Parathyroid adenoma (tissue), 2 donors: ENCODE measurements around the gene PRRT1.
A peak's percentile ranks its signal among the peaks of the same experiment; 100 is the strongest.

Source experiments
- H2AFZ ChIP-seq: fragments of 300-600 bp; sonication (generic); one replicate; pipeline ENCODE4 v1.7.0; 2017; ENCODE audit warnings: antibody characterized with exemption, mild to moderate bottlenecking
- H3K27ac ChIP-seq: fragments of 300-600 bp; sonication (generic); one replicate; pipeline ENCODE4 v1.7.0; 2017
- H3K27me3 ChIP-seq: fragments of 300-600 bp; sonication (generic); one replicate; pipeline ENCODE4 v1.7.0; 2017; ENCODE audit warnings: low read length; ENCODE audit not compliant: control insufficient read depth, insufficient read depth
- H3K36me3 ChIP-seq: fragments of 300-600 bp; sonication (generic); one replicate; pipeline ENCODE4 v1.7.0; 2017; ENCODE audit warnings: low read length; ENCODE audit not compliant: control insufficient read depth, insufficient read depth
- H3K4me1 ChIP-seq: fragments of 300-600 bp; sonication (generic); one replicate; pipeline ENCODE4 v1.7.0; 2017; ENCODE audit warnings: control low read depth
- H3K4me2 ChIP-seq: fragments of 300-600 bp; sonication (generic); one replicate; pipeline ENCODE4 v1.7.0; 2017; ENCODE audit warnings: low read length
- H3K4me3 ChIP-seq: fragments of 300-600 bp; sonication (generic); one replicate; pipeline ENCODE4 v1.7.0; 2017; ENCODE audit warnings: low read depth, low read length
- H3K79me2 ChIP-seq: fragments of 300-600 bp; sonication (generic); one replicate; pipeline ENCODE4 v1.7.0; 2017; ENCODE audit warnings: control low read depth
- H3K9ac ChIP-seq: fragments of 300-600 bp; sonication (generic); one replicate; pipeline ENCODE4 v1.7.0; 2017; ENCODE audit warnings: mild to moderate bottlenecking
- H3K9me3 ChIP-seq: fragments of 300-600 bp; sonication (generic); one replicate; pipeline ENCODE4 v1.7.0; 2017; ENCODE audit warnings: low read length; ENCODE audit not compliant: control insufficient read depth
- TF ChIP-seq, protein P1 (sequence below): fragments of 300-600 bp; sonication (generic); IDR thresholded peaks from one replicate; pipeline ENCODE4 v1.7.0; 2017; ENCODE audit warnings: antibody characterized with exemption, mild to moderate bottlenecking
- donor health status: primary hyperparathyroidism.

PRRT1 gene

DNA sequence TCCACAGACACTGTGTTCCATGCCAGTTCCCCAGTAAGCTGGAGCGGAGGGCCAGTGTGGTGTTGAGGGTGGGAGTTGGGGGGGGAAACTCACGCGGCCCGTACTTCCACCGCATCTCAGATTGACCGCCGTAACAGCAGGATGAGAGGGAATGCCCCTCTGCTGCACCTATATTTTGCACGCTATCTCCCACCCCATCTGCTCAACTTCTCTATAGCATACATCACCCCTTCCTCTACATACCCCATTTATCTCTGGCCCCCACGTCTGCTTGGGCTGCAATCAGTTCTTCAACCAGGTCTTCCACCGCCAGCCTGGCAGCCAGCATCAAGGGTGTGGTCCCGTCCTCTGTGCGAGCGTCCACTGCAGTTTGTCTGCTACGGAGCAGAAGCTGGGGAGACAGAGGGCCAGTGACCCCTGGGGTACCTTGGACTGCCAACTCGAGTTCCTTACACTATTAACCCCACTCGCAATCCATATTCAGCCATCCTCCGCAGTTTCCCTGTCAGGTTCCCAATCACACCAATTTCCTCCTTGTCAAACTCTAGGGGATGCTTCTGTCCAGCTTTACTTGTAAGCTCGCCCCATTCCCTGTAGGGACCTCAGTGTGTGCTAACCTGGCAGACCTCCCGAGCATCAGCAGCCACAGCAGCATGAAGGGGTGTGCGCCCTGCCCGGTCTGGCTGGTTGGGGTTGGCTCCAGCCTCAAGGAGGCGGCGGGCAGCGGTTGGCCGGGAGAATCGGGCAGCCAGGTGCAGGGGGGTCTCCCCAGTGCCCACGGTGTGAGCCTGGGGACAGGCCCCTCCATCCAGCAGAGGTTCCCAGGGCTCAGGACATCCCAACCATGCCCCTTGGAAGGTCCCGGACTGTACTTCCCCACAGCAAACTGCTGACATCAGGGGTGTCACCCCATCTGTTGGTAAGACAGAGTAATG is 45.2 kb upstream of the PRRT1 start:
- Histone ChIP-seq H3K27me3 (no peaks in the 10 kb centered on the region), H3K4me1 (no peaks in the 10 kb centered on the region), H3K4me3 (peak overlapping the region; percentile 82), H3K27ac (peak overlapping the region; percentile 98), H3K4me2 (peak overlapping the region; percentile 92), H3K9me3 (no peaks in the 10 kb centered on the region), H3K36me3 (no peaks in the 10 kb centered on the region), H3K79me2 (no peaks in the 10 kb centered on the region), H2AFZ (peak overlapping the region; percentile 93), H3K9ac (peak overlapping the region; percentile 94)
- TF ChIP-seq, protein P1, sequence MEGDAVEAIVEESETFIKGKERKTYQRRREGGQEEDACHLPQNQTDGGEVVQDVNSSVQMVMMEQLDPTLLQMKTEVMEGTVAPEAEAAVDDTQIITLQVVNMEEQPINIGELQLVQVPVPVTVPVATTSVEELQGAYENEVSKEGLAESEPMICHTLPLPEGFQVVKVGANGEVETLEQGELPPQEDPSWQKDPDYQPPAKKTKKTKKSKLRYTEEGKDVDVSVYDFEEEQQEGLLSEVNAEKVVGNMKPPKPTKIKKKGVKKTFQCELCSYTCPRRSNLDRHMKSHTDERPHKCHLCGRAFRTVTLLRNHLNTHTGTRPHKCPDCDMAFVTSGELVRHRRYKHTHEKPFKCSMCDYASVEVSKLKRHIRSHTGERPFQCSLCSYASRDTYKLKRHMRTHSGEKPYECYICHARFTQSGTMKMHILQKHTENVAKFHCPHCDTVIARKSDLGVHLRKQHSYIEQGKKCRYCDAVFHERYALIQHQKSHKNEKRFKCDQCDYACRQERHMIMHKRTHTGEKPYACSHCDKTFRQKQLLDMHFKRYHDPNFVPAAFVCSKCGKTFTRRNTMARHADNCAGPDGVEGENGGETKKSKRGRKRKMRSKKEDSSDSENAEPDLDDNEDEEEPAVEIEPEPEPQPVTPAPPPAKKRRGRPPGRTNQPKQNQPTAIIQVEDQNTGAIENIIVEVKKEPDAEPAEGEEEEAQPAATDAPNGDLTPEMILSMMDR: no peak

DNA sequence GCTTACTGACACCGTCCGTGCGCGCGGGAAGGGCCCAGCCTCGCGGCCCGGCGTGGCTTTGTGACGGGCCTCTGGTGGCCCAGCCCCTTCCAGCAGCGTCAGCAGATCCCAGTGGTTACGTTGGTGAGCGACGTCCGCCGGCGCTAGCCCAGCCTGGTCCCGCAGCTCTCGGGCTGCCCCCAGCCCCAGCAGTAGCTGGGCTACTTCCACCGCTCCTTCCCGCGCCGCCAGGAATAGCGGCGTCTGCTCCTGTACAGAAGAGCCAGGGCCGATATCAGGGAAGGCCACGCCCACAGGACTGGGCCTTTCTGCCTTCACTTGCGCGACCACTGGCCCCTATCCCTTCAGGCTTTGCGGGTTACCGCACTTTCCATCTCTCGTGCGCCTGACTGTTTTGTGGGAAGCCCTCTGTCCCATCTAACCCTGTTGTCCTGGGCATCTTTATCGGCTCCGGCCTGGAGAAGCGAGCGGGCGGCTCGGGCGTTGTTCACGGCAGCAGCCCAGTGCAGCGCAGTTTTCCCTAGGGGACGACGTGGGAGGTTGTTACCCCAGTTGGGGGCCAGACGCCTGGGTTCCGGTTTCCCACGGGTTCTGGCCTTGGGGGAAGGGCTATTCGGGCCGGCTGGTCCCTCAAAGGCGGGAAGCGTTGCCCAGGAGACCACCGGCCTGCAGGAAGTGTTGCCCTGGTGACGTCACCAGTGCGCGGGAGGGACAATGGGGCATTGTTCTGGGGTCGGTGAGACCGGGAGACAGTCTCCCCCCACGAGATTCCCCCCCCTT is 44.4 kb upstream of the PRRT1 start:
- peak overlapping the region; percentile 94 for H3K9ac ChIP-seq
- H3K79me2 ChIP-seq: peaks cover under 1% of the 10 kb centered on the region
- no peaks in the 10 kb centered on the region for H3K27me3 ChIP-seq
- H3K36me3 ChIP-seq: no peaks in the 10 kb centered on the region
- TF ChIP-seq, protein P1: no peak
- H3K9me3 ChIP-seq: no peaks in the 10 kb centered on the region
- H3K4me3 ChIP-seq: peak overlapping the region; percentile 82
- H3K4me1 ChIP-seq: peaks cover under 1% of the 10 kb centered on the region
- peak overlapping the region; percentile 92 for H3K4me2 ChIP-seq
- peak overlapping the region; percentile 93 for H2AFZ ChIP-seq
- H3K27ac ChIP-seq: peak overlapping the region; percentile 98

DNA sequence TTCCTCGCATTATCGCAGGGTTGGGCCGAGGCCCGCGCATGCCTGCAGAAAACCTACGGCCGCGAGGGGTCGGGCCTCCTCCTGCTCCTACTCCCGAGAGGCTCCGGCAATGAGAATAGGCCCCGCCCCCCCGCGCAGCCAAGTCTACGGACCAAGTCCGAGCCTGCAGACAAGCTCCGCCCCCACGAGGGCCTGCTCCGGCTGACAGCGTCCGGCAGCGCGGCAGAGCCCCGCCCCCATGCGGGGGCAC is 43.8 kb upstream of the PRRT1 start:
- Histone ChIP-seq H3K4me1 (peaks cover 4% of the 10 kb centered on the region), H3K9ac (no peak overlapping the region), H3K9me3 (no peaks in the 10 kb centered on the region), H3K27ac (peak overlapping the region; percentile 98), H3K4me2 (no peak overlapping the region), H3K27me3 (no peaks in the 10 kb centered on the region), H2AFZ (peak overlapping the region; percentile 93), H3K4me3 (peak overlapping the region; percentile 82), H3K36me3 (no peaks in the 10 kb centered on the region), H3K79me2 (peaks cover 4% of the 10 kb centered on the region)
- TF ChIP-seq, protein P1: peak; percentile 50

DNA sequence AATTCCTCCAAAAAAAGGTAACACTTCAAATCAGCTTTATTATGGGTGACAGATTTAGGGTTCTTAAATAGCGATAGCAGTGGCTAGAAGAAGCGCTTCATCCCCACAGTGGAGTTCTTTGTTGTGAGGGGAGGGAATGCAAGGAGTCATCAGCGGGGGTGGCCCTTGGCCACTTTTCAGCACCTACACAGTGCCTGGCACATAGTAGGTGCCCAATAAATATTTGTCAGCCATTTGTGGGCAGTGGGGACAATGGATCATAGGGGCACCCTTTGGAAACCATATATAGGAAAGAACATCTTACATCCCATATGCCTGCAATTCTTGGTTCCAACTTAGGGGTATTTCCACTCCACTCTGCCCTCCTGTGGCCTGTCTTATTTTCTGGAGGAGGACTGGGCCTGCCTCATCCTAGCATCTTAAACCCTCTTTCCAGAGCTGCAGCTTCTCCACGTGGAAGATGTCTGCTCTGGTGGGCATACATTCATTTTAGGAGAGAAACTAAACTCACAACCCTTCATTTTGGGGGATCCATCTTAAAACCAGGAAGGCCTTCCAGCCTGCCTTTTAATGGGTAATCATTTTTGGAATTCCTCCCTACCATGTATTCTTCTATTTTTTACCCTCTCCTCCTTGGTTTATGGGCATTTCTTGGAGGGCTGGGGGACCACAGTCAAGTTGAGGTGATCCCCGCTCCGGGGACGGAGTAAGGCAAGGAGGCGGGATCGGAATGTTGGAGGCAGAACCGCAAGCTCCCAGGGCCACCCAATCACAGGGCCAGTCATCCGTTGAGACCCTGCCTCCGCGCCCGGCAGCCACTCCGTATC is 43.3 kb upstream of the PRRT1 start:
- H3K27me3 ChIP-seq: no peaks in the 10 kb centered on the region
- no peak overlapping the region for H3K9ac ChIP-seq
- H3K27ac ChIP-seq: peak overlapping the region; percentile 98

More for the DNA sequence above, 43.3 kb upstream of the PRRT1 start:
- Histone ChIP-seq H3K4me1 (peaks cover 4% of the 10 kb centered on the region), H2AFZ (peak overlapping the region; percentile 57), H3K79me2 (peaks cover 4% of the 10 kb centered on the region), H3K9me3 (no peaks in the 10 kb centered on the region), H3K36me3 (no peaks in the 10 kb centered on the region), H3K4me2 (peak overlapping the region; percentile 95), H3K4me3 (peak overlapping the region; percentile 82)
- TF ChIP-seq, protein P1: peak; percentile 39
